HG03521 (cell line): Measurements from ENCODE around the gene PCSK5.
"Not testable (repeated sequence)": the region's sequence is repeated elsewhere in the genome, so short reads cannot be mapped to it uniquely, and the experiment has no call there.

Source experiments
- ATAC-seq: cut with Tn5 transposase; IDR thresholded peaks from one replicate; pipeline ENCODE4 v1.9.1; 2021; ENCODE audit warnings: mild to moderate bottlenecking, moderate library complexity; ENCODE audit not compliant: unreplicated experiment

PCSK5 gene

DNA sequence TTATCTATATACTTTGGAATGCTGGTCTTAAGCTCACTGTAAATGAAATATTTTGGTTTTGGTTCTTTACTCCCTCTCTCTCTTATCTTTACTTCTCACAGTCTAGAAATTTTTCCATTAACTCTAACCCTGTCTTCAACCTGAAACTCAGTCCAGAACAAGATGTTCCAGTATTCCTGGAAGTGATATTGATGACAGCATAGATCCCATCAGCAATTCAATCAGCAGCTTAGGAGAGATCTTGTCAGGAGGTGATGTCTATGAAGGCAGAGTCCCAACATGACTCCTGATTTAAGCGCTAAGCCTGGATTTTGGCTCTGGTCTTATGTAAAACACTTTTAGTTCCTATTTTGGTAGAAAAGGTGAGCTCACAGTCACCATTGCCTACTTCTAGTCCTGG, 451.1 kb downstream of the PCSK5 start:
- no peak for ATAC-seq

DNA sequence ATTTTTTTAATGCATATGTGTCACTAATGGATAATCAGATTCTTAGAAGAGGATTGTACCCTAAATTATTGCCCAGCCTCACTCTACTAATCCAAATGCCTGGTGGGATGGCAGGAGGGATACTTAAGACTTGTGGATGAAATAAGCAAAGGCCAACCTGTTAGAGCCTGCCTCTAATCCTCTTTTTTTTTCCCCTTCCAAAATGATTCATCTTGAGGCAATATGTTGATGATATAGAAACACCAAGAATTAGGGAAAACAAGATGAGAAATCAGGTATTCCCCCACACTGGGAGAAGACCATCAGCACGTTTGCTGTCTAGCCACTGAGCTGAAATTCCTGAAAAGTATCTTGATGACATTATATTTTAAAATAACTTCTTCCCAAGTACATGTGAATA, 451.7 kb downstream of the PCSK5 start:
- ATAC-seq, result no peak

DNA sequence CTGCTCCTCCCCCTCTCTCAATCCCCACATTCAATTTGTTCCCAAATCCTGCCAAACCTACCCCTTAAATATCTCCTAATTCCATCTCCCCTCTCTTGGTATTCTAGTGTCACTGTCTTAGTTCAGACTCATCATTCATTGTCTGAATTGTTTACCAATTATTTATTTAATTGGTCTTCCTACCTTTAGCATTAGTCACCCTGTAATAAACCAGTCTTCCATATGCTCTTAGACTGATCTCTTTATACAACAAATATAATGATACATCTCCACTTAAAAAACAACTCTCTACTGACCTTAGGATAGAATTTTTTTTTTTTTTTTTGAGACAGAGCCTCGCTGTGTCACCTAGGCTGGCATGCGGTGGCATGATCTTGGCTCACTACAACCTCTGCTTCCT, 452.4 kb downstream of the PCSK5 start:
- ATAC-seq, result no peak

DNA sequence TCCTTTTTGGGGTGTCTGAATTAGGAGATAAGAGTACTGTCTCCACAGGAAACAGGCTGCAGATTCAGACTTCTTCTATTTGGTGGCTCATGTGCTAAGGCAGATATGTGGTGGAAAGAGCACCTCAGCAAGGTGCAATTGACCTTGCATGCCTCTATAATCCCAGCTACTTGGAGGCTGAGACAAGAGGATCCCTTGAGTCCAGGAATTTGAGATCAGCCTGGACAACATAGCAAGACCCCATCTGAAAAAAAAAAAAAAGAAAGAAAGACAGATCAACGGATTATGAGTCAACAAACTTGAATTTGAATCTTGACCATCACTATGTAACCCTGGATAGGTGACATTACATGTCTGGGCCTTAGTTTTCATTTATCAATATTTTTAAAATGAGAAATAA, 459.4 kb downstream of the PCSK5 start:
- no peak for ATAC-seq

DNA sequence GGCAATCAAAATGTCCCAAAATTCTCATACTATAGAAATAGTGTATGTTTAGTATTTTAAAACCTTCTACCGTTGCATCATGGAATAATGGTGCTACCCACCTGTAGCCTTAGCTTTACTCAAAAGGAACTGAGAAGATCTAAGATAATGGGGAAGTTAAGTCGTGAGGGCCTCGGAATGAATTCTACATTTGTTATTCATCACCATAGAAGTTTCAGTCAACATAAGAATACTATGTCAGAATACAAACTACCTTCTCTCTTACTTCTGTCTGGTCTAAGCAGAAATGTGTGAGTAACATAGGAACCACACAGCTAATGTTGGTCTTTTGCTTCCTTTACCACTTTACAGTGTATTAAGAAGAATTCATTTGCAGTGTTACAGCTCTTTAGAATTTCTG, 460.5 kb downstream of the PCSK5 start:
- peak; percentile 53 for ATAC-seq

DNA sequence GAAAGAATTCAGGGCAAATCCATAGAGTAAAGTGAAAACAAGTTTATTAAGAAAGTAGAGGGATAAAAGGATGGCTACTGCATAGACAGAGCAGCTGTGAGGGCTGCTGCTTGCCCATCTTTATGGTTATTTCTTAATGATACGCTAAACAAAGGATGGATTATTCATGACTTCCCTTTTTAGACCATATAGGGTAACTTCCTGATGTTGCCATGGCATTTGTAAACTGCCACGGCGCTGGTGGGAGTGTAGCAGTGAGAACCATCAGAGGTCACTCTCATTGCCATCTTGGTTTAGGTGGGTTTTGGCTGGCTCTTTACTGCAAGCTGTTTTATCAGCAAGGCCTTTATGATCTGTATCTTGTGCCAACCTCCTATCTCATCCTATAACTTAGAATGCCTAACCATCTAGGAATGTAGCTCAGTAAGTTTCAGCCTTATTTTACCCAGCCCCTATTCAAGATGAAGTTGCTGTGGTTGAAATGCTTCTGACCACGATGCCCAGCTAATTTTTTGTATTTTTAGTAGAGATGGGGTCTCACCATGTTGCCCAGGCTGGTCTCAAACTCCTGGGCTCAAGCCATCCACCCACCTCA, 461.6 kb downstream of the PCSK5 start:
- ATAC-seq, result no peak

DNA sequence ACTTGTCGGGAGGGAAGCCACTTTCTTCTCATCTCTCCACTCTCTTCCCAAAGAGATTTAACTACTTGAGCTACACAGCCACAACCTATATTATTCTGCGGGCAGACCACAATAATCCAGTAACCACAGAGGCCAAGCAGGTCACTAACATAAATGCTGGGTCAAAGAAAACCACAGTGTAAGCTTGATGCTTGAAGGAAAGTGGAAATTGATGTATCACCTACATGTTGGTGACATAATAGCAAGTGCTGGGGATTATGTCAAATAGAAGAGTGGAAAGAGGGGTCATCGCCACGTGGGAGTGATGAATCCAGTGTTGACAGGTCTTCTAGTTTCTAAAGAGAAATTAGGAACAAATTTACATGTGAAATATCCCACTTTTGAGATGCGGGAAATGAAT, 462.8 kb downstream of the PCSK5 start:
- no peak for ATAC-seq

DNA sequence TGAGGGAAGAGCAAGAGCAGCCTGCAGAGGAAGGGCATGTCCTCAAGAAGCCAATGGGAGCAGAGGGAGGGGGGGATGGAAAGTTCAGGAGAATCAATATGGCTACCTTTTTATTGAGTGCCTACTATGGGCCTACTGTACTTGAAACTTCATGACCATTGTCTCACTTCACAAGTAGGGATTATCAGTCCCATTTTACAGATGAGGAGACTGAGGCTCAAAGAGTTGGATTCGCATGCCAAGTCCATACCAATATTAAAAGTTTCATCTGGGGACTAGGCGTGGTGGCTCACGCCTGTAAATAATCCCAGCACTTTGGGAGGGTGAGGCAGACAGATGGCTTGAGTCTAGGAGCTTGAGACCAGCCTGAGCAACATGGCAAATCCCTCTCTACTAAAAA, 463.7 kb downstream of the PCSK5 start:
- no peak for ATAC-seq

DNA sequence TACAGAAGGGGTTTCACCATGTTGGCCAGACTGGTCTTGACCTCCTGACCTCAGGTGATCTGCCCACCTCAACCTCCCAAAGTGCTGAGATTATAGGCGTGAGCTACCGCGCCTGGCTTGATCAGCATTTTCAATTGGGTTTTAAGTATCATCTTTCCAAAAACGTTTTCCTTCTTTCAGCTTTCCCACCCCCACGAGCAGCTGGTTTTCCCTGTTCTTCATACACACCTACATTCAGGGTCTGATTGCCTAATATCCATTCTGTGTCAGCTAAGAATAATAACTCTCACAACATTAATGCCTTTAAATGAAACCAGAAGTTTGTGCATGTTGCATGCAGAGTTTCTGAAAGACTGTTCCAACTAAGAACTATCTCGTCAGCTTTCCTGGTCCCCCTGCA, 465.4 kb downstream of the PCSK5 start:
- ATAC-seq, result no peak

DNA sequence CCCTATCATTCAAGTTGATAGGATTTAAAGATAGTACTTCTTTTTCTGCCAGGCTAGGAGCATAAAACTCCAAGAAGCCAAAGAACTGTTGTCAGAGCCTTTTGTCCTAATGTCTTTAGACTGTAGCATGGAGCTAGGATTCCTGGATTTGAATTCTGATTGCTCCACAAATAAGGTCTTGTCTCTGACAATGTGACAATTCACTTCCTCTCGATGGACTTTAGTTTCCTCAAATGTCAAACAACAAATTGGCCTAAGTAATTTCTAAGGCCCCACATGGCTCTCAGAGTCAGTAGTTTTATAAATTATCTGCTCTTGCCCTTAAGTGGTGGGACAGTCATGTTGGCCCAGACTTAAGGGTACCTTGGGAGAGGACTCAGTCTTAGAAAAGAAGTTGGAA, 467.1 kb downstream of the PCSK5 start:
- ATAC-seq, result no peak

DNA sequence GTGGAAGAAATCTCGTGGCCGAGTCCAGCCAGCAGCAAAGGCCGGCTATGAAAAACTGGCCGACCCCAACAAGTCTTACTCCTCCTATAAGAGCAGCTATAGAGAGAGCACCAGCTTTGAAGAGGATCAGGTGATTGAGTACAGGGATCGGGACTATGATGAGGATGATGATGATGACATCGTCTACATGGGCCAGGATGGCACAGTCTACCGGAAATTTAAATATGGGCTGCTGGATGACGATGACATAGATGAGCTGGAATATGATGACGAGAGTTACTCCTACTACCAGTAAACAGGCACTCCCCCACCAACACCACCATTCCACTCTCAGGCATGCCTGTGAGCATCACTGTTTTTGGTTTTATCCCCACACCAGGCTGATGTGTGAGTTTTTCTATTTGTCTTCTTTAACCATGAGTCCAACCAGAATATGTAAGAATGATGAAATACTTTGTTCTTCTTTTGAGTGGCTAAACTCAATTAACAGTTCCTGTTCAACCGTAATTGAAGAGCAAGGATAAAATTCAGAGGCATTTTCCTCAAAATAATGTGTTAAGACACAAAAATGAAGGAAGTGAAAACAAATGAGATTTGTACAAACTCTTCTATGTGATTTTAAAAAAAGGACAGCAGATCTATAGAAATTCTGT, 468.3 kb downstream of the PCSK5 start:
- no peak for ATAC-seq

DNA sequence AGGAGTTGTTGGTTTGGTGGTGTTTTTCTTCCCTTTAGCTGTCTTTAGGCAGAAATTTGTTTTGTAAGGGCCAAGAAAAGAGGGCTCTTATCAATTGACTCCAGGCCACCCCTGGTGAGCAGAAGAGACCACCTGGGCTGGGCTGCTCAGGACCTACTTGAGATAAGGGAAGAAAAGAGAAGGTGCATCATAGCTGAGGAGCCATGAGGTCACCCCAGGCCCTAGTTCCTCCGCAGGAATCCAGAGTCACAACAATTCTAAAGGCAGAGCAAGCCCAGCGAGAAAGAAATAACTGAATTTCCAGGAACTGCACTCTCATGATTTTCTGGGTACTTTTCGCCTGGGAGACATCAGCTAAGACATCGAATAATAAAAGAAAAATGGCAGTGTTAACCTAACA, 468.9 kb downstream of the PCSK5 start:
- ATAC-seq, result no peak

DNA sequence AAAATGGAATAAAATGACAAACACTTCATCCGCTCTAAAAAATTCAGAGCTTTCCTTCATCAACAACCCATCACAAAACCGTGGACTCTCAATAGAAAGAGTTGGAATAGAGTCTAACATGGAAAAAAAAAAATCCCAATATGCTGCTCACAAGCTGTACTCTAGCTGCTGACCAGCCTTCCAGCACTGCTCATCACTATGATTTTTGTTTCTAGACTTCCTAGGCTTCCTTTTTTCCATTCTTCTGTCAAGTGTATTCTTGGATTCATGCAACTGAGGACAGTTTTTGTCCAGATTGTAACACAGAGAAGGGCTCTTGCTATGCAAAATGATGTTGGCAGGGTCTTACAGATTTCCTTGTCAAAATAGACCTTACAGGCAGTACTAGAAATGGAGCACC, 469.3 kb downstream of the PCSK5 start:
- ATAC-seq, result no peak

DNA sequence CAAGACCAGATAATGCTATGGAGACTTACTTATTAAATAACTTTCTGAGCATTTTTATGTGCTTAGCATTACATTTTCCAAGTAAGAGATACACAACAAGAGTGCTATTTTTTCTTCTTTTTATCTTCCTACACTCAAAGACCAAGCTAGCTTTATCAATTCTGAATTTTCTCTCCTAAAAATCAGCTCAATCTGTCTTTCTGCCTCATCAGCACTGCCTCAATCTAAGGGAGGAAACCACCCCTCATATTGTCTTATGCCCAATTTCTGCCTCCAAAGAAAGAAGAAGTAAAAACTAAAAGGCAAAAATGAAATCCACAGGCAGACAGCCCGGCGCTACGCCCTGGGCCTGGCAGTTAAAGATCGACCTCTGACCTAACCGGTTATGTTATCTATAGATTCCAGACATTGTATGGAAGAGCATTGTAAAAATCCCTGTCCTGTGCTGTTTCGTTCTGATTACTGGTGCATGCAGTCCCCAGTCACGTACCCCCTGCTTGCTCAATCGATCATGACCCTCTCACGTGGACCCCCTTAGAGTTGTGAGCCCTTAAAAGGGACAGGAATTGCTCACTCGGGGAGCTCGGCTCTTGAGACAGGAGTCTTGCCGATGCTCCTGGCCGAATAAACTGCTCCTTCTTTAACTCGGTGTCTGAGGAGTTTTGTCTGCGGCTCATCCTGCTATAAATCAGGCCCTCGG, 472.0 kb downstream of the PCSK5 start:
- not testable (repeated sequence) for ATAC-seq

DNA sequence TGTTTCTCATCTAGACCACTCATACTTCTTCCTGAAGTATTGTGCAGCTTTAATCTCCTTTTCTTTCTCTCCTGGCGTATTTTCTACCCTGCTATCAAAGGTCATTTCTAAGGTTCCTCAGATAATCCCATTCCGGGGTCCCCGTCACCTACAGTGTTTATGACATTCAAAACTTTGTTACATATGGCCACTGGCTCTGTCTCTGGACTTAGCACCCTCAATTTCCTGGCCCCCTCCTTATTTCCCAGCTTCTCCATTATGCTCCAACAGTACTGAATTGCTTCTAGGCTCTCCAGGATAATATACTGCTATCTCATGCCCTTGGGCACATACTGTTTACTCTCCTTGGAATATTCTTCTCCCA, 472.5 kb downstream of the PCSK5 start:
- no peak for ATAC-seq

DNA sequence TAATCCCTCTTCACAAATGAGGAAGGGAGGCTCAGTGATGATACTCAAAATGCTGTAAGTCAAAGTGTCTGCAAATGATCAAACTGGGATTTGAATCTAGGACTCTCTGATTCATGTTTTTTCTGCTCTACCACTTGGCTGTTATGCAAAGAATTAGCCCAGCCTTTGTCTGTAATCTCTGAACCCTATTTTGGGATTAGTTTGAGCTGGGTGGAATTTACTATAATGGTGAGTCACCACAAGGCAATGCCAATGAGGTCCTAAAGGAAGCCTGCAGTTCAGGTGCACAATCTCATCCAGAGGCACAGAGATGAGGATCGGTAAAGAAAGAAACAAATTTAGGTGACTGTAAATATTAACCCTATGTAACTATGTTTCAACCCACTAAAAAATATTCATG, 474.6 kb downstream of the PCSK5 start:
- no peak for ATAC-seq

DNA sequence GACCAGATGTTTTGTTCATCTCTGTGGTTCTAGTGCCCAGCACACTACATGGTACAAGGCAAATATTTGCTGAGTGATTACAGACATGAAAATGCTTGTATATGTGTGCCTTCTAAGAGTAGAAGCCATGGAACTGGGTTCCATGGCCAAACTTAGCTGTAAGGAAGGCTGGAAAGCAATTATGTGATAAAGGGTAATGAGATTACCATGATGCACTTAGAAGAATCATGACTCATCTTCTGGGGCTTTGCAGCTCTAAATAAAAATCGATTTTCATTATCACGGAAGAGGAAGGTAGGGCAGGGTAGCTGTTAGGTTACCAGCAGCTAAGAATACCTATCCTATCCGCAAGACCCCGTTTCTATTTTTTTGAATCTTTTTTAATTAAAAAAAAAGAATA, 475.8 kb downstream of the PCSK5 start:
- ATAC-seq, result no peak

DNA sequence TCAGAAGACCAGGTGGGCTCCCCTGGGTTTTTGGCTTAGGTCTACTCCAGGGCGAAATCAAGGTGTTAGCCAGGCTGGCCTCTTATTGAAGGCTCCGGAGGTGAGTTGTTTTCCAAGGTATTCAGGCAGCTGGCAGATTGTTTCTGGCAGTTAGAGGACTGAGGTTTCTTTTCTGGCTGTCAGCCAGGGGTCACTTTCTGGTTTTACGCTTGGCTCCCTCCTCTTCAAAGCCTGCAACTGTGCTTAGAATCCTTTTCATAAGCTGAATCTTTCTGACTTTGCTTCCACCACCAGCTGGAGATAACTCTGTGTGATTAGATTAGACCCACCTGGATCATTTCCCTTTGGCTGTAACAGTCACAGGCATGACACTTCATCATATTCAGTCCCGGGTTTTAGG, 479.1 kb downstream of the PCSK5 start:
- no peak for ATAC-seq

DNA sequence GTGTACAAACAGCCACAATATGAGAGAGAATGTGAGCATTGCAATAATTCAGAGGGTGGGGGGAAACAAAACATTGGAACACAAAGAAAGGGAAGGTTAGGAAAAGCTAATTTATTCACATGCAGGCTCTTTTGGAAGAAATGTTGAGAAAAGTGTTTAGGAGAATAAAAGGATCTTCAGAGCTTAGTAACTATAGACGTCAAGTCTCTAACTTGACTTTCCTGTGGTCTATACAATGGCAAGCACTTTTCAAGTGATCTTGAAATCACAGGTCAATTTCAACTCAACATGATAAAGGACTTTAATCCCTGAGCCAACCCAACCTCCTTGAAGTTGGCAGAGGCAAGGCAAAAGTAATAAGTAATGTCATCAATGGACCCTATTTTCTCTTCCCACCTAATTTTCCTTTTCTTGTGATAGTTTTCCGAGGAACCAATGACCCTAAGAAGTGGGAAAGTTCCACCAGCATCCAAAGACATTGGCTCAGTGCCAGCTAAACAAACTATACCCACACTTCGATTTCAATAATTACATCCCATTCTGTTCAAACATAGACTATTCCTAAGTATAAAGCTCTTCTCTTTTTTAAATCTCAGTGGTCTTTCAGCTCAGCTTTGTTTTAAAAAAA, 480.0 kb downstream of the PCSK5 start:
- no peak for ATAC-seq

DNA sequence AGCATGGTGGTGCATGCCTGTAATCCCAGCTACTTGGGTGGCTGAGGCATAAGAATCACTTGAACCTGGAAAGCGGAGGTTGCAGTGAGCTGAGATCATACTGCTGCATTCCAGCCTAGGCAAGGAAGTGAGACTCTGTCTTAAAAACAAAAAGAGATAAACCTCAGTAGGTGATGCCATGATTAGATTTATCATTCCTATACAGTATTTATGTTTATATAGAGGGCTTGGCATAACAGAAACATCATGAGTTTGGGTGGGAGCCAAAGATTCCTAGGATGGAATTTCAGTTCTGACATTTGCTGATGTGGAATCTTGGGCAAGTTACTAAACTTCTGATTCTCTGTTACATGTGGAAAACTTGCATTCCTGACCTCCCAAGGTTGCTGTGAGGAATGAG, 481.4 kb downstream of the PCSK5 start:
- ATAC-seq, result no peak

DNA sequence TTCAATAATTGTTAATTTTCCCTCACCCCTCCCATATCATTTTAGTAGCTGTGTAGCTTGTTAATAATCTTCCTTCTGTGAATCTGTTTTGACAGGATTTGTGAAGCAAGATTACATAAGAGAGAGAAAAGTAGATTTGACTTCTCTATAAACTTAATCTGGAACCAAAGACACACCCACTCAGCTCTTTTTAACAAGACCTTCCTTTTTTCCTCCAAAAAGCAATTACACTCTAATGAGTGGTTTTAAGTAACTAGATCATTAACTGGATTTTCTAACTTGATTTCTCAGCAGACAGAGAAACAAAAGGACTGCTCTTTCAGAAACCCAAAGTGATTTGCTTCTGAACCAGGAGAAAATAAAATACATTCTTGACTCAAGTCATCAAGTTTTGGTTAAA, 481.9 kb downstream of the PCSK5 start:
- no peak for ATAC-seq

DNA sequence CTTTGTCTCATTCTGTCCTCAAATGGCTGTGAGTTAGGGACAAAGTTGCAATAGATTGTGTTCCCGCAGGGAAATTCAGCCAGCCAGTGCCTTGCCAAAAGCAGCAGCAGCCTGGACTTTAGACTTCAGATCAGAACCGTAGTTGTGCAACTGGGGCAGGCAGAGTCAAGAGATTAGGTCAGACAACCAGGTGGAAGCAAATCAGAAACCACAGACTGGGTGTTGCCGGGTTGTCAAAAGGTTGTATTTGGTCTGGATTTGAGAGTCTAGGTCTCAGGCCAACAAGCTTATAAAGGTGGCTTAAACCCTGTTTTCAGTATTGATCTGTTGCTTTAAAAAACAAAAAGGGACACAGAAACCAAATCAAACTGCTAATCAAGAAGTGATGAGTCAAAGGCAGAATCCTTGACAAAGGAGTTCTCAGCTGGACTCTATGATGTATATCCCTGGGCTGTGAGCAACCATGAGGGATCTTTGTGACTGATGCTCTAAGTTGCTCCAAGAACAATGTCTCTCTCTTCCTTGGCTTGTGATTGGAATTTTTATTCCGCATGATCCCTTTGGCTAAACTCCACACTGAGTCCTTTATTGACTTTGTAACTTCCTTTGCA, 482.8 kb downstream of the PCSK5 start:
- no peak for ATAC-seq
